Gastrocnemius medialis (tissue), 4 donors: Measurements from ENCODE around the gene FCRL3. TPM values are rescaled to one million over a fixed set of nuclear protein-coding genes. Genes with fewer than 3 reads are reported as not detected.

ENCODE experiments used
- ATAC-seq, 2 donors: fragments of 150-250 bp; one replicate each; pipeline ENCODE4 v1.9.1; 2016
- DNase-seq, 2 donors: peaks; one replicate each; pipeline ENCODE4 v3.0.0-alpha.2; 2019
- H3K27ac ChIP-seq, 4 donors: fragments of 200-600 bp; sonication (generic); 1 replicate in 1 of 4; 2 replicates in 3 of 4; pipeline ENCODE4 v1.5.1; 2016 to 2018; ENCODE audit warnings: mild to moderate bottlenecking in 2 of 4, moderate library complexity in 1 of 4
- H3K27me3 ChIP-seq, 3 donors: fragments of 200-600 bp; sonication (generic) in 2 of 3; 1 replicate in 1 of 3; 2 replicates in 2 of 3; pipeline versions ENCODE4 v1.5.1 to v1.6.0; 2016 to 2019; ENCODE audit warnings: mild to moderate bottlenecking in 1 of 3, moderate library complexity in 1 of 3
- H3K36me3 ChIP-seq, 2 donors: fragments of 200-600 bp; sonication (generic) in 1 of 2; one replicate each; pipeline ENCODE4 v1.5.1; 2017 to 2018
- H3K4me1 ChIP-seq, 2 donors: fragments of 200-600 bp; sonication (generic) in 1 of 2; one replicate each; pipeline ENCODE4 v1.5.1; 2016 to 2017; ENCODE audit warnings: mild to moderate bottlenecking in 2 of 2
- H3K4me3 ChIP-seq, 4 donors: fragments of 200-600 bp; sonication (generic) in 3 of 4; 1 replicate in 1 of 4; 2 replicates in 3 of 4; pipeline ENCODE4 v1.5.1; 2016 to 2019; ENCODE audit warnings: mild to moderate bottlenecking in 2 of 4
- H3K9me3 ChIP-seq, 3 donors: fragments of 200-600 bp; sonication (generic) in 2 of 3; 1 replicate in 1 of 3; 2 replicates in 2 of 3; pipeline ENCODE4 v1.5.1; 2016 to 2019
- POLR2A ChIP-seq, 2 donors: fragments of 450-650 bp; IDR thresholded peaks; one replicate each; pipeline ENCODE4 v1.6.1; 2017; ENCODE audit warnings: antibody characterized with exemption in 2 of 2, mild to moderate bottlenecking in 2 of 2, moderate library complexity in 2 of 2
- in situ Hi-C, 4 donors: fragments of 200-750 bp; cut with MboI; loops; one replicate each; pipeline versions ENCODE4 v1.15.0 to v1.8.0; 2017; ENCODE audit warnings: low sequenced_read_pairs in 4 of 4
- intact Hi-C: fragments of 100-400 bp; cut with DNase I; formaldehyde crosslinking; loops from one replicate; pipeline ENCODE4 v1.15.1; 2023; ENCODE audit warnings: low total_unique reads
- total RNA-seq, 4 donors: library from RNA; depleted of rRNA; stranded (reverse); fragments of >200 nt; gene quantifications; one replicate each; pipeline versions ENCODE4 v1.1.0 to v1.2.3, GENCODE V29; 2016
- TF ChIP-seq, protein P1 (sequence below), 5 experiments: fragments of 450-650 bp in 3 of 5; fragments of 200-600 bp in 2 of 5; sonication (generic) in 2 of 5; IDR thresholded peaks in 4 of 5; conservative IDR thresholded peaks in 1 of 5; 1 replicate in 4 of 5; 2 replicates in 1 of 5; pipeline ENCODE4 v1.5.1; 2016 to 2019; ENCODE audit warnings: antibody characterized with exemption in 5 of 5, mild to moderate bottlenecking in 3 of 5, moderate library complexity in 3 of 5

The FCRL3 gene
- total RNA-seq, 4 donors from 2014 or later = not detected

GRCh38 chr1:157628773-157629172, 71.8 kb downstream of the FCRL3 start:
- Histone ChIP-seq H3K36me3 (no peaks in the 10 kb centered on the region), H3K27ac (no peak overlapping the region), H3K27me3 (no peaks in the 10 kb centered on the region), H3K9me3 (no peaks in the 10 kb centered on the region), H3K4me3 (no peak overlapping the region), H3K4me1 (no peaks in the 10 kb centered on the region)
- intact Hi-C loops = no loop called here
- DNase-seq (no peak), ATAC-seq (no peak)
- in situ Hi-C loops = no loop called here
- TF ChIP-seq, protein P1, sequence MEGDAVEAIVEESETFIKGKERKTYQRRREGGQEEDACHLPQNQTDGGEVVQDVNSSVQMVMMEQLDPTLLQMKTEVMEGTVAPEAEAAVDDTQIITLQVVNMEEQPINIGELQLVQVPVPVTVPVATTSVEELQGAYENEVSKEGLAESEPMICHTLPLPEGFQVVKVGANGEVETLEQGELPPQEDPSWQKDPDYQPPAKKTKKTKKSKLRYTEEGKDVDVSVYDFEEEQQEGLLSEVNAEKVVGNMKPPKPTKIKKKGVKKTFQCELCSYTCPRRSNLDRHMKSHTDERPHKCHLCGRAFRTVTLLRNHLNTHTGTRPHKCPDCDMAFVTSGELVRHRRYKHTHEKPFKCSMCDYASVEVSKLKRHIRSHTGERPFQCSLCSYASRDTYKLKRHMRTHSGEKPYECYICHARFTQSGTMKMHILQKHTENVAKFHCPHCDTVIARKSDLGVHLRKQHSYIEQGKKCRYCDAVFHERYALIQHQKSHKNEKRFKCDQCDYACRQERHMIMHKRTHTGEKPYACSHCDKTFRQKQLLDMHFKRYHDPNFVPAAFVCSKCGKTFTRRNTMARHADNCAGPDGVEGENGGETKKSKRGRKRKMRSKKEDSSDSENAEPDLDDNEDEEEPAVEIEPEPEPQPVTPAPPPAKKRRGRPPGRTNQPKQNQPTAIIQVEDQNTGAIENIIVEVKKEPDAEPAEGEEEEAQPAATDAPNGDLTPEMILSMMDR (IDR thresholded peaks at IDR 0.05 in 4 of 5, conservative IDR thresholded peaks at IDR 0.05 in 1 of 5) = no peak
- TF ChIP-seq POLR2A (IDR thresholded peaks at IDR 0.05) = no peak

Other genes with a start within 250 kb of the FCRL3 start
- gene FCRL5, start 148.3 kb downstream of the FCRL3 start, total RNA-seq = not detected
- gene FCRL4, start 102.7 kb downstream of the FCRL3 start, total RNA-seq = not detected
- gene FCRL2, start 76.4 kb upstream of the FCRL3 start, total RNA-seq = under 1 TPM in 1 of 4 donors, not detected in 3; 0.19 TPM
- not detected for gene FCRL1, start 119.4 kb upstream of the FCRL3 start, total RNA-seq
- gene CD5L, start 141.0 kb upstream of the FCRL3 start, total RNA-seq = not detected